ENCODE data around the gene FKBP5.

FKBP5 gene

GRCh38 chr6:35669451-35670045 is 19.2 kb downstream of the FKBP5 start:
- peak; percentile 59 for DNase-seq (ENCODE audit: low read depth)
- TF ChIP-seq CTCF (conservative IDR thresholded peaks at IDR 0.05; ENCODE audit: low read depth, low read length), result no peak
- no peak overlapping the region for H3K4me3 ChIP-seq (ENCODE audit: low read depth, low read length)

- H3K4me3 ChIP-seq (ENCODE audit: low read depth, low read length), result peak overlapping the region; percentile 4
- no peak for TF ChIP-seq CTCF (conservative IDR thresholded peaks at IDR 0.05; ENCODE audit: low read depth, low read length)
- DNase-seq (ENCODE audit: low read depth), result no peak
Observed at GRCh38 chr6:35668744-35669450, 19.8 kb downstream of the FKBP5 start.

GRCh38 chr6:35668096-35668495 is 20.6 kb downstream of the FKBP5 start:
- TF ChIP-seq CTCF (conservative IDR thresholded peaks at IDR 0.05; ENCODE audit: low read depth, low read length), result no peak
- peak overlapping the region; percentile 22 for H3K4me3 ChIP-seq (ENCODE audit: low read depth, low read length)
- DNase-seq (ENCODE audit: low read depth), result no peak

GRCh38 chr6:35665573-35665972 is 23.1 kb downstream of the FKBP5 start:
- TF ChIP-seq CTCF (conservative IDR thresholded peaks at IDR 0.05; ENCODE audit: low read depth, low read length), result no peak
- DNase-seq (ENCODE audit: low read depth), result no peak
- no peak overlapping the region for H3K4me3 ChIP-seq (ENCODE audit: low read depth, low read length)

GRCh38 chr6:35664945-35665344 is 23.8 kb downstream of the FKBP5 start:
- no peak for TF ChIP-seq CTCF (conservative IDR thresholded peaks at IDR 0.05; ENCODE audit: low read depth, low read length)
- H3K4me3 ChIP-seq (ENCODE audit: low read depth, low read length), result peak overlapping the region; percentile 0

GRCh38 chr6:35663447-35664235 is 25.1 kb downstream of the FKBP5 start:
- DNase-seq (ENCODE audit: low read depth), result peak; percentile 88
- TF ChIP-seq CTCF (conservative IDR thresholded peaks at IDR 0.05; ENCODE audit: low read depth, low read length), result no peak
- H3K4me3 ChIP-seq (ENCODE audit: low read depth, low read length), result peak overlapping the region; percentile 15

More at GRCh38 chr6:35664945-35665344, 23.8 kb downstream of the FKBP5 start:
- no peak for DNase-seq (ENCODE audit: low read depth)
